Osteocyte (in vitro differentiated cells): ENCODE results near the gene FRAT2. TPM values are rescaled to one million over a fixed set of nuclear protein-coding genes. Genes with fewer than 3 reads are reported as not detected.

ENCODE experiments used
- DNase-seq: peaks from one replicate; pipeline ENCODE4 v3.0.0; 2021; ENCODE audit warnings: mixed read lengths; ENCODE audit not compliant: unreplicated experiment; ENCODE audit errors: extremely low spot score
- H3K27ac Mint-ChIP-seq: one replicate; pipeline ENCODE4 v1.8.0; 2021; ENCODE audit warnings: mild to moderate bottlenecking, mixed read lengths; ENCODE audit not compliant: unreplicated experiment
- H3K27me3 Mint-ChIP-seq: one replicate; pipeline ENCODE4 v1.8.0; 2021; ENCODE audit warnings: mixed read lengths; ENCODE audit not compliant: unreplicated experiment
- H3K36me3 Mint-ChIP-seq: one replicate; pipeline ENCODE4 v1.8.0; 2021; ENCODE audit warnings: mixed read lengths; ENCODE audit not compliant: unreplicated experiment
- H3K4me1 Mint-ChIP-seq: one replicate; pipeline ENCODE4 v1.8.0; 2021; ENCODE audit warnings: mixed read lengths; ENCODE audit not compliant: unreplicated experiment
- H3K4me3 Mint-ChIP-seq: one replicate; pipeline ENCODE4 v1.8.0; 2021; ENCODE audit warnings: mild to moderate bottlenecking, moderate library complexity, mixed read lengths; ENCODE audit not compliant: unreplicated experiment
- H3K9me3 Mint-ChIP-seq: one replicate; pipeline ENCODE4 v1.8.0; 2021; ENCODE audit warnings: mixed read lengths; ENCODE audit not compliant: unreplicated experiment
- CTCF ChIP-seq: fragments of 200-600 bp; sonication (generic); IDR thresholded peaks from 2 replicates; pipeline ENCODE4 v1.5.0; 2021; ENCODE audit warnings: antibody characterized with exemption, mild to moderate bottlenecking, moderate library complexity
- total RNA-seq: library from RNA; stranded (reverse); gene quantifications from 2 replicates; pipeline ENCODE4 v1.2.1, GENCODE V29; 2021

Gene FRAT2
- total RNA-seq, 1 donor from 2014 or later = 8.0 TPM

- no peaks in the 10 kb centered on the region for H3K4me1 Mint-ChIP-seq
- H3K27ac Mint-ChIP-seq = no peak overlapping the region
- H3K4me3 Mint-ChIP-seq = no peak overlapping the region
- H3K27me3 Mint-ChIP-seq = no peaks in the 10 kb centered on the region
- TF ChIP-seq CTCF = no peak
- no peaks in the 10 kb centered on the region for H3K9me3 Mint-ChIP-seq
- H3K36me3 Mint-ChIP-seq = peaks cover 30% of the 10 kb centered on the region
- no peak for DNase-seq
Observed at GRCh38 chr10:97367126-97367649, 32.7 kb upstream of the FRAT2 start.

GRCh38 chr10:97366572-97366971, 32.0 kb upstream of the FRAT2 start:
- H3K4me1 Mint-ChIP-seq = no peaks in the 10 kb centered on the region
- H3K9me3 Mint-ChIP-seq = no peaks in the 10 kb centered on the region
- no peak for DNase-seq
- H3K4me3 Mint-ChIP-seq = no peak overlapping the region
- TF ChIP-seq CTCF = no peak
- no peak overlapping the region for H3K27ac Mint-ChIP-seq
- no peaks in the 10 kb centered on the region for H3K27me3 Mint-ChIP-seq
- H3K36me3 Mint-ChIP-seq = peaks cover 24% of the 10 kb centered on the region

GRCh38 chr10:97365761-97366351, 31.3 kb upstream of the FRAT2 start:
- no peak for TF ChIP-seq CTCF

GRCh38 chr10:97363071-97363470, 28.5 kb upstream of the FRAT2 start:
- no peak overlapping the region for H3K4me3 Mint-ChIP-seq
- no peaks in the 10 kb centered on the region for H3K9me3 Mint-ChIP-seq
- no peak overlapping the region for H3K27ac Mint-ChIP-seq
- peaks cover 2% of the 10 kb centered on the region for H3K4me1 Mint-ChIP-seq
- H3K27me3 Mint-ChIP-seq = no peaks in the 10 kb centered on the region
- no peak for DNase-seq
- peaks cover 23% of the 10 kb centered on the region for H3K36me3 Mint-ChIP-seq
- no peak for TF ChIP-seq CTCF

More at GRCh38 chr10:97365761-97366351, 31.3 kb upstream of the FRAT2 start:
- Mint-ChIP-seq H3K4me3 (no peak overlapping the region), H3K27ac (no peak overlapping the region), H3K4me1 (peaks cover 2% of the 10 kb centered on the region), H3K27me3 (no peaks in the 10 kb centered on the region), H3K9me3 (no peaks in the 10 kb centered on the region), H3K36me3 (peaks cover 23% of the 10 kb centered on the region)
- DNase-seq = no peak

- Mint-ChIP-seq H3K9me3 (no peaks in the 10 kb centered on the region), H3K27ac (no peak overlapping the region), H3K4me3 (no peak overlapping the region), H3K36me3 (peaks cover 22% of the 10 kb centered on the region), H3K27me3 (no peaks in the 10 kb centered on the region), H3K4me1 (peaks cover 2% of the 10 kb centered on the region)
- no peak for TF ChIP-seq CTCF
- no peak for DNase-seq
Observed at GRCh38 chr10:97362310-97363033, 27.9 kb upstream of the FRAT2 start.
